Hepatic stellate cell (primary cell): ENCODE data around the gene TMEM260.
"Not testable (repeated sequence)": the region's sequence is repeated elsewhere in the genome, so short reads cannot be mapped to it uniquely, and the experiment has no call there.

Experiments used
- DNase-seq: peaks from one replicate; pipeline ENCODE4 v3.0.0; 2011; ENCODE audit warnings: low spot score

TMEM260 gene

DNA sequence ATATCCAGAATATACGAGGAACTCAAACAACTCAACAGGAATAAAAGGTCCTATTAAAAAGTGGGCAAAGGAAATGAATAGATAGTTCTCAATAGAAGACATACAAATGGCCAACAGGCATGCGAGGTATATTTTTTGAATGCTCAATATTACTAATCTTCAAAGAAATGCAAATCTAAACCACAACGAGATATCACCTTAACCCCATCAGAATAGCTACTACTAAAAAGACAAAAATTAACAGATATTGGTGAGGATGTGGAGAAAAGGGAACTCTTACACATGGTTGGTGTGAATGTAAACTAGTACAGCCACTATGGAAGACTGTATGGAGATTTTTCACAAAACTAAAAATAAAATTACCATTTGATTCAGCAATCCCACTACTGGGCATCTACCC, 99.2 kb downstream of the TMEM260 start:
- no peak for DNase-seq

- DNase-seq: no peak
Observed at GRCh38 chr14:56686416-56686815, 106.8 kb downstream of the TMEM260 start.

DNA sequence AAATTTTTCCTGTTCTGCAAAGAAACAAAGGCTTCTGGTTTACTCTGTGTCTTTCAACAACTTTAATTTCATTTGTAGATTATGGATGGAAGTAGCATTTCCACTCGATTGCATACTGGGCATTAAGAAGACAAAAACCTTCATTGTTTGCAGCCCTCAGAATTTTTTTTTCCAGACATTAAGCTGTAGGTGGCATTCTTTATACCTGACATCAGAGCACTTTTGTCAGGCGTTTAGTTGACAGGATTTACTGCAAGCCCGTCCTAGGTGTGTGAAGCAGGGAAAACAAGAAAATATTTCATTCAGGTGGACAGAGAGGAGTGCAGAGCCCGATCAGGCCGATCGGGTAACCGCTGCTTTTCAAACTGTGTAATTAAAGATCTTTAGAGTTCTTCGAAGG, 107.5 kb downstream of the TMEM260 start:
- DNase-seq: no peak

- DNase-seq: no peak
Observed at GRCh38 chr14:56694609-56695008, 115.0 kb downstream of the TMEM260 start.

DNA sequence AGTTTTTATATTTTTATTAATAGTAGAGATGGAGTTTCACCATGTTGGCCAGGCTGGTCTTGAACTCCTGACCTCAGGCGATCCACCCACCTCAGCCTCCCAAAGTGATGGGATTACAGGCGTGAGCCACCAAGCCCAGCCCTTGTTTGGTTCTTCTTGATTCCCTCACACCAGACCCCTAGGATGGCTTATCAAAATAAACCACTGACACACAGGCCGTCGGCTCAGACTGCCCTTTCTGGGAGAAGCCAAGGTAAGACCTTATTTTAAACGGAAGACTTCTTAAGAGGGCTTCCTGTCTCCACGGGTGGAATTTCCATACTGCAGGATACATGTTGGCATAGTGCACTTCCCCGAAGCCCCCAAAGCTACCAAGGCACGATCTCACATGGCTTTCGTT, 115.6 kb downstream of the TMEM260 start:
- not testable (repeated sequence) for DNase-seq
